ENCODE results near the gene WDR74. TPM values are rescaled to one million over a fixed set of nuclear protein-coding genes. Genes with fewer than 3 reads are reported as not detected.

The WDR74 gene
- total RNA-seq, 1 experiment from 2014 or later = 115 TPM

- no peak overlapping the region for H3K4me3 ChIP-seq (ENCODE audit: low read depth, low read length)
- CTCF ChIA-PET = interaction anchor here (0.6 to 0.7 kb wide), 2 partner anchors 98 to 155 kb away, joined by 3 to 8 read pairs; no protein-coding TSS in a partner anchor
- H3K36me3 ChIP-seq (ENCODE audit: control insufficient read depth, insufficient read depth, low read length) = peaks cover 7% of the 10 kb centered on the region
- BruUV-seq (replicated peaks) = no TSS peak
- POLR2A ChIA-PET = no interaction called here
- no peaks in the 10 kb centered on the region for H3K27me3 ChIP-seq (replicated peaks; ENCODE audit: control insufficient read depth, insufficient read depth, low read length)
- H3K4me1 Mint-ChIP-seq (ENCODE audit: low read depth, unreplicated experiment) = no peaks in the 10 kb centered on the region
- intact Hi-C loops (cut with micrococcal nuclease; ENCODE audit: unreplicated experiment) = no loop called here
- no peaks in the 10 kb centered on the region for H3K9me3 ChIP-seq
- no peak overlapping the region for H3K27ac Mint-ChIP-seq (ENCODE audit: unreplicated experiment)
- H3K36me3 Mint-ChIP-seq (ENCODE audit: insufficient read depth, unreplicated experiment) = peaks cover 81% of the 10 kb centered on the region
- DNase-seq = no peak
- H3K9me3 Mint-ChIP-seq (ENCODE audit: unreplicated experiment) = no peaks in the 10 kb centered on the region
- H3K4me1 ChIP-seq = no peaks in the 10 kb centered on the region
- H3K27me3 Mint-ChIP-seq (ENCODE audit: insufficient read depth, unreplicated experiment) = no peaks in the 10 kb centered on the region
- TF ChIP-seq CTCF (IDR thresholded peaks at IDR 0.05; ENCODE audit: insufficient read depth in 1 of 2, low read depth in 1 of 2, low read length in 1 of 2, severe bottlenecking in 1 of 2, unreplicated experiment in 1 of 2) = no peak
- no peak overlapping the region for H3K4me3 Mint-ChIP-seq (ENCODE audit: unreplicated experiment)
Measured at GRCh38 chr11:62823677-62824076, 15.7 kb downstream of the WDR74 start.

GRCh38 chr11:62817129-62817528 lies 22.3 kb downstream of the WDR74 start:
- no peak for TF ChIP-seq CTCF (IDR thresholded peaks at IDR 0.05; ENCODE audit: insufficient read depth in 1 of 2, low read depth in 1 of 2, low read length in 1 of 2, severe bottlenecking in 1 of 2, unreplicated experiment in 1 of 2)
- no peaks in the 10 kb centered on the region for H3K4me1 Mint-ChIP-seq (ENCODE audit: low read depth, unreplicated experiment)
- no peak for DNase-seq
- H3K9me3 Mint-ChIP-seq (ENCODE audit: unreplicated experiment) = no peaks in the 10 kb centered on the region
- Histone ChIP-seq H3K36me3 (ENCODE audit: control insufficient read depth, insufficient read depth, low read length) (no peaks in the 10 kb centered on the region), H3K4me3 (ENCODE audit: low read depth, low read length) (no peak overlapping the region), H3K9me3 (no peaks in the 10 kb centered on the region), H3K4me1 (no peaks in the 10 kb centered on the region), H3K27me3 (replicated peaks; ENCODE audit: control insufficient read depth, insufficient read depth, low read length) (no peaks in the 10 kb centered on the region)
- no peaks in the 10 kb centered on the region for H3K27me3 Mint-ChIP-seq (ENCODE audit: insufficient read depth, unreplicated experiment)
- no peak overlapping the region for H3K4me3 Mint-ChIP-seq (ENCODE audit: unreplicated experiment)
- BruUV-seq (replicated peaks) = no TSS peak
- H3K36me3 Mint-ChIP-seq (ENCODE audit: insufficient read depth, unreplicated experiment) = peaks cover 68% of the 10 kb centered on the region
- POLR2A ChIA-PET = interaction anchor here (0.6 kb wide), 1 partner anchor 10 kb away, joined by 5 read pairs; no protein-coding TSS in a partner anchor
- no peak overlapping the region for H3K27ac Mint-ChIP-seq (ENCODE audit: unreplicated experiment)
- CTCF ChIA-PET = interaction anchor here (0.6 kb wide), 1 partner anchor 31 kb away, joined by 3 read pairs; no protein-coding TSS in a partner anchor
- intact Hi-C loops (cut with micrococcal nuclease; ENCODE audit: unreplicated experiment) = no loop called here

GRCh38 chr11:62816557-62816956 lies 22.8 kb downstream of the WDR74 start:
- H3K36me3 ChIP-seq (ENCODE audit: control insufficient read depth, insufficient read depth, low read length) = no peaks in the 10 kb centered on the region

More at GRCh38 chr11:62816557-62816956, 22.8 kb downstream of the WDR74 start:
- Mint-ChIP-seq H3K4me1 (ENCODE audit: low read depth, unreplicated experiment) (no peaks in the 10 kb centered on the region), H3K27me3 (ENCODE audit: insufficient read depth, unreplicated experiment) (no peaks in the 10 kb centered on the region), H3K36me3 (ENCODE audit: insufficient read depth, unreplicated experiment) (peaks cover 67% of the 10 kb centered on the region), H3K4me3 (ENCODE audit: unreplicated experiment) (no peak overlapping the region), H3K27ac (ENCODE audit: unreplicated experiment) (no peak overlapping the region), H3K9me3 (ENCODE audit: unreplicated experiment) (no peaks in the 10 kb centered on the region)
- Histone ChIP-seq H3K4me3 (ENCODE audit: low read depth, low read length) (no peak overlapping the region), H3K4me1 (no peaks in the 10 kb centered on the region), H3K27me3 (replicated peaks; ENCODE audit: control insufficient read depth, insufficient read depth, low read length) (no peaks in the 10 kb centered on the region), H3K9me3 (no peaks in the 10 kb centered on the region)
- POLR2A ChIA-PET = interaction anchor here (0.6 kb wide), 1 partner anchor 11 kb away, joined by 5 read pairs; no protein-coding TSS in a partner anchor
- BruUV-seq (replicated peaks) = no TSS peak
- no peak for DNase-seq
- intact Hi-C loops (cut with micrococcal nuclease; ENCODE audit: unreplicated experiment) = no loop called here
- CTCF ChIA-PET = interaction anchor here (0.7 kb wide), 1 partner anchor 158 kb away, joined by 7 read pairs; no protein-coding TSS in a partner anchor
- TF ChIP-seq CTCF (IDR thresholded peaks at IDR 0.05; ENCODE audit: insufficient read depth in 1 of 2, low read depth in 1 of 2, low read length in 1 of 2, severe bottlenecking in 1 of 2, unreplicated experiment in 1 of 2) = no peak
